ENCODE results near the gene PRKCH.

DNA sequence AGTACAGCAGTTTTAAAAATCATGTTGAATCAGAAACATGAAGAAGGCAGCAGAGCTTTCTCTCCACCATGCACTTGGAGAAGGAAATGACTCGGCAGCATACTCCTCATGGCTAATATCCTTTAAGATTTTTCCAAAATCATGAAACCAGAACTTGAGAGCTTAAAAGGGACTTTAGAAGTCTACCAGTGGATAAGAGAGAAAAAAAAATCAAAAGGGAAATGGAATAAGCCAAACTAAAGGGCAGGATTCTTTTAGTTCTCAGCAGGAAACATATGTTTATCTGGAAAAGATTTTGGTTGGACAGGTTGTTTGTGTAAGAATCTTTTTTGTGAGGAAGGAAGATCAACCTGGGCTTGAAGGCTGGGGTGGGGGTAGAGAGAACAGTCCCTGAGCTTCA lies 111.8 kb downstream of the PRKCH start:
- TF ChIP-seq CTCF (IDR thresholded peaks at IDR 0.05) (no peak), POLR2AphosphoS5 (IDR thresholded peaks at IDR 0.05; ENCODE audit: low read depth, low read length) (no peak), SIN3A (IDR thresholded peaks at IDR 0.05; ENCODE audit: borderline replicate concordance, insufficient read depth, low read depth, low read length) (no peak)
- TF ChIP-seq, protein P1, sequence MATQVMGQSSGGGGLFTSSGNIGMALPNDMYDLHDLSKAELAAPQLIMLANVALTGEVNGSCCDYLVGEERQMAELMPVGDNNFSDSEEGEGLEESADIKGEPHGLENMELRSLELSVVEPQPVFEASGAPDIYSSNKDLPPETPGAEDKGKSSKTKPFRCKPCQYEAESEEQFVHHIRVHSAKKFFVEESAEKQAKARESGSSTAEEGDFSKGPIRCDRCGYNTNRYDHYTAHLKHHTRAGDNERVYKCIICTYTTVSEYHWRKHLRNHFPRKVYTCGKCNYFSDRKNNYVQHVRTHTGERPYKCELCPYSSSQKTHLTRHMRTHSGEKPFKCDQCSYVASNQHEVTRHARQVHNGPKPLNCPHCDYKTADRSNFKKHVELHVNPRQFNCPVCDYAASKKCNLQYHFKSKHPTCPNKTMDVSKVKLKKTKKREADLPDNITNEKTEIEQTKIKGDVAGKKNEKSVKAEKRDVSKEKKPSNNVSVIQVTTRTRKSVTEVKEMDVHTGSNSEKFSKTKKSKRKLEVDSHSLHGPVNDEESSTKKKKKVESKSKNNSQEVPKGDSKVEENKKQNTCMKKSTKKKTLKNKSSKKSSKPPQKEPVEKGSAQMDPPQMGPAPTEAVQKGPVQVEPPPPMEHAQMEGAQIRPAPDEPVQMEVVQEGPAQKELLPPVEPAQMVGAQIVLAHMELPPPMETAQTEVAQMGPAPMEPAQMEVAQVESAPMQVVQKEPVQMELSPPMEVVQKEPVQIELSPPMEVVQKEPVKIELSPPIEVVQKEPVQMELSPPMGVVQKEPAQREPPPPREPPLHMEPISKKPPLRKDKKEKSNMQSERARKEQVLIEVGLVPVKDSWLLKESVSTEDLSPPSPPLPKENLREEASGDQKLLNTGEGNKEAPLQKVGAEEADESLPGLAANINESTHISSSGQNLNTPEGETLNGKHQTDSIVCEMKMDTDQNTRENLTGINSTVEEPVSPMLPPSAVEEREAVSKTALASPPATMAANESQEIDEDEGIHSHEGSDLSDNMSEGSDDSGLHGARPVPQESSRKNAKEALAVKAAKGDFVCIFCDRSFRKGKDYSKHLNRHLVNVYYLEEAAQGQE (IDR thresholded peaks at IDR 0.05; ENCODE audit: insufficient read depth in 1 of 2, low read depth in 2 of 2, low read length in 1 of 2): no peak

Measured in Panc1 (cell line).